ENCODE data around the gene RAB3D.

Gene RAB3D

DNA sequence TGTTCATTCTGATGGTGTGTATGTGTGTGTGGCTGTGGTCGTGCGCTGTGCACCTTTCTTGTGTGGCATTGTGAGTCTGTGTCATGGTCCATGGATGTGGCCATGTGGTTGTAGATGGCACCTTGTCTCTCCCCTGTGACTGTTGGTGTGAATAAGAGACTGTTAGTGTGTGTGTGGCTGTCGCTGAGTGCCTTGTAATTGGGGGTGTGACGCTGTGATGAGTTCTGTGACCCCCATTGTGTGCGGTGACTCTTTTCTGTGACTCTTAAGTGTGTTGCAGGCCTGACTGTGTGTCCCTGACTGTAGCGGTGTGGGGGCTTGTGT lies 16.6 kb upstream of the RAB3D start (continued):
- TF ChIP-seq ZNF621 (tag by site-specific recombination; IDR thresholded peaks at IDR 0.05) (no peak), KLF8 (tag by site-specific recombination; IDR thresholded peaks at IDR 0.05) (peak; percentile 9; the same call in 1 of the 2 replicates), ZNF133 (tag by site-specific recombination; IDR thresholded peaks at IDR 0.05) (no peak), ZNF692 (tag by site-specific recombination; IDR thresholded peaks at IDR 0.05) (no peak), ZNF324 (tag by site-specific recombination; IDR thresholded peaks at IDR 0.05) (0 out of 2 replicates have a peak, but pooled peaks have one; percentile 6), ZNF76 (tag by site-specific recombination; IDR thresholded peaks at IDR 0.05; ENCODE audit: borderline replicate concordance, low read depth) (no peak), ZNF677 (tag by site-specific recombination; IDR thresholded peaks at IDR 0.05) (no peak)
- TF ChIP-seq, protein P1, sequence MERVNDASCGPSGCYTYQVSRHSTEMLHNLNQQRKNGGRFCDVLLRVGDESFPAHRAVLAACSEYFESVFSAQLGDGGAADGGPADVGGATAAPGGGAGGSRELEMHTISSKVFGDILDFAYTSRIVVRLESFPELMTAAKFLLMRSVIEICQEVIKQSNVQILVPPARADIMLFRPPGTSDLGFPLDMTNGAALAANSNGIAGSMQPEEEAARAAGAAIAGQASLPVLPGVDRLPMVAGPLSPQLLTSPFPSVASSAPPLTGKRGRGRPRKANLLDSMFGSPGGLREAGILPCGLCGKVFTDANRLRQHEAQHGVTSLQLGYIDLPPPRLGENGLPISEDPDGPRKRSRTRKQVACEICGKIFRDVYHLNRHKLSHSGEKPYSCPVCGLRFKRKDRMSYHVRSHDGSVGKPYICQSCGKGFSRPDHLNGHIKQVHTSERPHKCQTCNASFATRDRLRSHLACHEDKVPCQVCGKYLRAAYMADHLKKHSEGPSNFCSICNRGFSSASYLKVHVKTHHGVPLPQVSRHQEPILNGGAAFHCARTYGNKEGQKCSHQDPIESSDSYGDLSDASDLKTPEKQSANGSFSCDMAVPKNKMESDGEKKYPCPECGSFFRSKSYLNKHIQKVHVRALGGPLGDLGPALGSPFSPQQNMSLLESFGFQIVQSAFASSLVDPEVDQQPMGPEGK (tag by site-specific recombination; IDR thresholded peaks at IDR 0.05) = 0 out of 2 replicates have a peak, but pooled peaks have one; percentile 42
- TF ChIP-seq, protein P2, sequence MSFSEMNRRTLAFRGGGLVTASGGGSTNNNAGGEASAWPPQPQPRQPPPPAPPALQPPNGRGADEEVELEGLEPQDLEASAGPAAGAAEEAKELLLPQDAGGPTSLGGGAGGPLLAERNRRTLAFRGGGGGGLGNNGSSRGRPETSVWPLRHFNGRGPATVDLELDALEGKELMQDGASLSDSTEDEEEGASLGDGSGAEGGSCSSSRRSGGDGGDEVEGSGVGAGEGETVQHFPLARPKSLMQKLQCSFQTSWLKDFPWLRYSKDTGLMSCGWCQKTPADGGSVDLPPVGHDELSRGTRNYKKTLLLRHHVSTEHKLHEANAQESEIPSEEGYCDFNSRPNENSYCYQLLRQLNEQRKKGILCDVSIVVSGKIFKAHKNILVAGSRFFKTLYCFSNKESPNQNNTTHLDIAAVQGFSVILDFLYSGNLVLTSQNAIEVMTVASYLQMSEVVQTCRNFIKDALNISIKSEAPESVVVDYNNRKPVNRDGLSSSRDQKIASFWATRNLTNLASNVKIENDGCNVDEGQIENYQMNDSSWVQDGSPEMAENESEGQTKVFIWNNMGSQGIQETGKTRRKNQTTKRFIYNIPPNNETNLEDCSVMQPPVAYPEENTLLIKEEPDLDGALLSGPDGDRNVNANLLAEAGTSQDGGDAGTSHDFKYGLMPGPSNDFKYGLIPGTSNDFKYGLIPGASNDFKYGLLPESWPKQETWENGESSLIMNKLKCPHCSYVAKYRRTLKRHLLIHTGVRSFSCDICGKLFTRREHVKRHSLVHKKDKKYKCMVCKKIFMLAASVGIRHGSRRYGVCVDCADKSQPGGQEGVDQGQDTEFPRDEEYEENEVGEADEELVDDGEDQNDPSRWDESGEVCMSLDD (tag by site-specific recombination; IDR thresholded peaks at IDR 0.05) = 0 out of 2 replicates have a peak, but pooled peaks have one; percentile 64
- TF ChIP-seq, protein P3, sequence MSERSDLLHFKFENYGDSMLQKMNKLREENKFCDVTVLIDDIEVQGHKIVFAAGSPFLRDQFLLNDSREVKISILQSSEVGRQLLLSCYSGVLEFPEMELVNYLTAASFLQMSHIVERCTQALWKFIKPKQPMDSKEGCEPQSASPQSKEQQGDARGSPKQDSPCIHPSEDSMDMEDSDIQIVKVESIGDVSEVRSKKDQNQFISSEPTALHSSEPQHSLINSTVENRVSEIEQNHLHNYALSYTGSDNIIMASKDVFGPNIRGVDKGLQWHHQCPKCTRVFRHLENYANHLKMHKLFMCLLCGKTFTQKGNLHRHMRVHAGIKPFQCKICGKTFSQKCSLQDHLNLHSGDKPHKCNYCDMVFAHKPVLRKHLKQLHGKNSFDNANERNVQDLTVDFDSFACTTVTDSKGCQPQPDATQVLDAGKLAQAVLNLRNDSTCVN (tag by site-specific recombination; optimal IDR thresholded peaks at IDR 0.05) = peak; percentile 7
- TF ChIP-seq, protein P4, sequence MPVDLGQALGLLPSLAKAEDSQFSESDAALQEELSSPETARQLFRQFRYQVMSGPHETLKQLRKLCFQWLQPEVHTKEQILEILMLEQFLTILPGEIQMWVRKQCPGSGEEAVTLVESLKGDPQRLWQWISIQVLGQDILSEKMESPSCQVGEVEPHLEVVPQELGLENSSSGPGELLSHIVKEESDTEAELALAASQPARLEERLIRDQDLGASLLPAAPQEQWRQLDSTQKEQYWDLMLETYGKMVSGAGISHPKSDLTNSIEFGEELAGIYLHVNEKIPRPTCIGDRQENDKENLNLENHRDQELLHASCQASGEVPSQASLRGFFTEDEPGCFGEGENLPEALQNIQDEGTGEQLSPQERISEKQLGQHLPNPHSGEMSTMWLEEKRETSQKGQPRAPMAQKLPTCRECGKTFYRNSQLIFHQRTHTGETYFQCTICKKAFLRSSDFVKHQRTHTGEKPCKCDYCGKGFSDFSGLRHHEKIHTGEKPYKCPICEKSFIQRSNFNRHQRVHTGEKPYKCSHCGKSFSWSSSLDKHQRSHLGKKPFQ (tag by site-specific recombination; IDR thresholded peaks at IDR 0.05) = peak; percentile 65; the same call in 1 of the 2 replicates
- TF ChIP-seq, protein P5, sequence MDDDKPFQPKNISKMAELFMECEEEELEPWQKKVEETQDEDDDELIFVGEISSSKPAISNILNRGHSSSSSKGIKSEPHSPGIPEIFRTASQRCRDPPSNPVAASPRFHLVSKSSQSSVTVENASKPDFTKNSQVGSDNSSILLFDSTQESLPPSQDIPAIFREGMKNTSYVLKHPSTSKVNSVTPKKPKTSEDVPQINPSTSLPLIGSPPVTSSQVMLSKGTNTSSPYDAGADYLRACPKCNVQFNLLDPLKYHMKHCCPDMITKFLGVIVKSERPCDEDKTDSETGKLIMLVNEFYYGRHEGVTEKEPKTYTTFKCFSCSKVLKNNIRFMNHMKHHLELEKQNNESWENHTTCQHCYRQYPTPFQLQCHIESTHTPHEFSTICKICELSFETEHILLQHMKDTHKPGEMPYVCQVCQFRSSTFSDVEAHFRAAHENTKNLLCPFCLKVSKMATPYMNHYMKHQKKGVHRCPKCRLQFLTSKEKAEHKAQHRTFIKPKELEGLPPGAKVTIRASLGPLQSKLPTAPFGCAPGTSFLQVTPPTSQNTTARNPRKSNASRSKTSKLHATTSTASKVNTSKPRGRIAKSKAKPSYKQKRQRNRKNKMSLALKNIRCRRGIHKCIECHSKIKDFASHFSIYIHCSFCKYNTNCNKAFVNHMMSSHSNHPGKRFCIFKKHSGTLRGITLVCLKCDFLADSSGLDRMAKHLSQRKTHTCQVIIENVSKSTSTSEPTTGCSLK (tag by site-specific recombination; IDR thresholded peaks at IDR 0.05) = no peak

DNA sequence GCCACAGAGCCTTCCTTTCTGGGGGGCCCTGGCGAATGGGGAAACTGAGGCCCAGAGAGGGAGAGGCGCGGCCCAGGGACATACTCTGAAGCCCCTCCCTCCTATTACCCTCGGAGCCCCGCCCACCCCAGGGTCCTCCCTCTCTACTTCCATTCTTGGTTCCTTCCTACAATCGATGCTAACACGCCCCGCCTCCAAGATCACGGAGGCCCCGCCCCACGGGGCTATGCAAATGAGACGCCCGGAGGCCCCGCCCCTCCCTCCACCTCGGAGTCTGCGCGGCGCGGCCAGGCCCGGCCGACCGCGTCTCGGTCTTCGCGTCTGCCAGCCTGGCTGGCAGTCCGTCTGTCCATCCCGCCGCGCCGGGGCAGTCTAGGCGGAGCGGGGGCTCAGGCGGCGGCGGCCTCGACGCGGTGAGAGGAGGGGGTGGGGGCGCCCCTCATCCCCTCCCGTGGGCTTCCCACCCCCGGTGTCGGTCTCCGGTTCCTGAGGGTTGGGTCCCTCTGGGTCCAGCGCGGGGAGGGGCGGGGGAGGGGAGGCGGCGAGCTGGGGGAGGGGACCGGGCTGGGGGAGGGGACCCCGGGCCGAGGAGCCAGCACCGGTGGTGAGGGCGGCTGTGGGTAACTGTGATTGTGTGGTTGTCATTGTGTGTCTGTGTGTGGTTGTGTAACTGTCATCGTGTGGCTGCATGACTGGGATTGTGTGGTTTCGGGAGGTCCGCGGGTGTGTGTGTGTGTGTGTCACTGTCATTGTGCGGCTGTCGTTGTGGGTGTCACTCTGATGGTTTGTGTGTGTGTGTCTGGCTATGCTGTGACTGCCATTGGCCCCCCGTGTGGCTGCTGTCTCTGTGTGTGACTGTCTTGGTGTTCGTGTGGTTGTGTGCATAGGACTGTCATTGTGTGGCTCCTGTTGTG lies 16.0 kb upstream of the RAB3D start, which contains the start of gene PLPPR2:
Gene PLPPR2, plus strand, starts transcription at position 273 of the 914 bp plus-strand sequence. CDS start 2,242 bp downstream, outside the sequence.
- ChIA-PET CTCF (no interaction called here), POLR2A (interaction anchor here (1.4 kb wide), 1 partner anchor 19 kb away, joined by 4 read pairs; the partner anchor contains the start of gene SWSAP1)
- Histone ChIP-seq H3K27ac (ENCODE audit: extremely low read depth, low read depth, low read length) (no peak within 1 kb of the TSS), H3K36me3 (ENCODE audit: control insufficient read depth in 2 of 2, insufficient read depth in 1 of 2, low read length in 2 of 2) (no peaks in the 10 kb centered on the region), H3K9me3 (ENCODE audit: control insufficient read depth, insufficient read depth, low read depth, low read length) (no peaks in the 10 kb centered on the region), H3K4me3 (ENCODE audit: low read depth, low read length) (peak within 1 kb of the TSS; percentile 49), H3K4me1 (ENCODE audit: control insufficient read depth, insufficient read depth, low read length) (no peaks in the 10 kb centered on the region; the same call in 1 of the 2 replicates)
- TF ChIP-seq ZNF549 (tag by site-specific recombination; IDR thresholded peaks at IDR 0.05) (no peak), SALL2 (tag by site-specific recombination; IDR thresholded peaks at IDR 0.05; ENCODE audit: borderline replicate concordance) (no peak), ZNF138 (tag by site-specific recombination; IDR thresholded peaks at IDR 0.05; ENCODE audit: borderline replicate concordance) (no peak), PBX3 (CRISPR knock-in tag; IDR thresholded peaks at IDR 0.05) (no peak)
- TF ChIP-seq, protein P6, sequence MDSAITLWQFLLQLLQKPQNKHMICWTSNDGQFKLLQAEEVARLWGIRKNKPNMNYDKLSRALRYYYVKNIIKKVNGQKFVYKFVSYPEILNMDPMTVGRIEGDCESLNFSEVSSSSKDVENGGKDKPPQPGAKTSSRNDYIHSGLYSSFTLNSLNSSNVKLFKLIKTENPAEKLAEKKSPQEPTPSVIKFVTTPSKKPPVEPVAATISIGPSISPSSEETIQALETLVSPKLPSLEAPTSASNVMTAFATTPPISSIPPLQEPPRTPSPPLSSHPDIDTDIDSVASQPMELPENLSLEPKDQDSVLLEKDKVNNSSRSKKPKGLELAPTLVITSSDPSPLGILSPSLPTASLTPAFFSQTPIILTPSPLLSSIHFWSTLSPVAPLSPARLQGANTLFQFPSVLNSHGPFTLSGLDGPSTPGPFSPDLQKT (IDR thresholded peaks at IDR 0.05; ENCODE audit: borderline replicate concordance, low read depth, low read length) = no peak
